ENCODE results near the gene KRT86.
"Not testable (repeated sequence)": the region's sequence is repeated elsewhere in the genome, so short reads cannot be mapped to it uniquely, and the experiment has no call there.

KRT86 gene

DNA sequence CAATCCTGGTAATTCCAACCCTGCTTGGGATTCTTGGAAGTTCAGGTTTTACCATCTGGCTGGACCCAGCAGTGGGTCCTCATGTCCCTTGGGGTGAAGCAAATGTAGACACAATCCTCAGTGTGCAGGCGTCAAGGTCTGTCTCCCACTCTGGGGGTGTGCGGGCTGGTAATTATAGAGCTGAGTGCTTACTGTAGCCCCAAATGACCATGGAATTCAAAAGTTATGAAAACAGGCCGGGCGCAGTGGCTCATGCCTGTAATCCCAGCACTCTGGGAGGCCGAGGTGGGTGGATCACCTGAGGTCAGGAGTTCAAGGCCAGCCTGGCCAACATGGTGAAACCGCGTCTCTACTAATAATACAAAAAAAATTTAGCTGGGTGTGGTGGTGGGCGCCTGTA, 70.6 kb downstream of the KRT86 start:
- H3K4me3 ChIP-seq (ENCODE audit: low read depth, low read length); H3K36me3 ChIP-seq (ENCODE audit: control insufficient read depth in 2 of 2, insufficient read depth in 1 of 2, low read length in 2 of 2); H3K4me1 ChIP-seq (ENCODE audit: control insufficient read depth, insufficient read depth, low read length); H3K27ac ChIP-seq (ENCODE audit: extremely low read depth, low read depth, low read length); H3K9me3 ChIP-seq (ENCODE audit: control insufficient read depth, insufficient read depth, low read depth, low read length); POLR2A ChIA-PET: not testable (repeated sequence)
- CTCF ChIA-PET = interaction anchor here (1.1 to 1.3 kb wide), 4 partner anchors 17 to 529 kb away, joined by 3 to 5 read pairs (median 4); no protein-coding TSS in a partner anchor

DNA sequence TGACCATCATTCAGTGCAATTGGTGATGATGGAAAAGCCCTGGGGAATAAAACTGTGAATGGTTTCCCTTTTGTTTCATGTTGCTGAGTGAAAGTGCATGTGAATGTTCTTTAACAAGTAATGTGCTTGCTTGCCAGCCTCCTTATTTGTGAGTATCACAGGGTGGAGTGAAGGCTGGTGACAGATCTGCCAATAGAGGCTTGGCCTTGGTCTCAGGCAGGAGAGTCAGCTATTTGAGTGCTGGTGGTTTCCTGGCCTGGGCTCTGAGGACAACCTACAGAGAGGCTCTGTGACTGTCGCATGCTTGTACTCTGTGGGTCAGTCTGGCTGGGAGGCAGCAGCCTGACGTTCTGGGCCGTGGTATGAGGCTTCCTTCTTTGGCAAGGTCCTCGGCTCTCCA, 72.1 kb downstream of the KRT86 start:
- no peaks in the 10 kb centered on the region for H3K9me3 ChIP-seq (ENCODE audit: control insufficient read depth, insufficient read depth, low read depth, low read length)
- H3K4me1 ChIP-seq (ENCODE audit: control insufficient read depth, insufficient read depth, low read length) = peaks cover 3% of the 10 kb centered on the region; the same call in 1 of the 2 replicates
- no peak overlapping the region for H3K27ac ChIP-seq (ENCODE audit: extremely low read depth, low read depth, low read length)
- ChIA-PET CTCF (interaction anchor here (1.1 to 1.8 kb wide), 3 partner anchors 15 to 533 kb away, joined by 3 to 11 read pairs (median 5); no protein-coding TSS in a partner anchor), POLR2A (no interaction called here)
- TF ChIP-seq PRDM1 (tag by site-specific recombination; IDR thresholded peaks at IDR 0.05) (0 out of 2 replicates have a peak, but pooled peaks have one; percentile 16), ZNF239 (tag by site-specific recombination; IDR thresholded peaks at IDR 0.05) (no peak)
- H3K4me3 ChIP-seq (ENCODE audit: low read depth, low read length) = no peak overlapping the region
- no peaks in the 10 kb centered on the region for H3K36me3 ChIP-seq (ENCODE audit: control insufficient read depth in 2 of 2, insufficient read depth in 1 of 2, low read length in 2 of 2)

DNA sequence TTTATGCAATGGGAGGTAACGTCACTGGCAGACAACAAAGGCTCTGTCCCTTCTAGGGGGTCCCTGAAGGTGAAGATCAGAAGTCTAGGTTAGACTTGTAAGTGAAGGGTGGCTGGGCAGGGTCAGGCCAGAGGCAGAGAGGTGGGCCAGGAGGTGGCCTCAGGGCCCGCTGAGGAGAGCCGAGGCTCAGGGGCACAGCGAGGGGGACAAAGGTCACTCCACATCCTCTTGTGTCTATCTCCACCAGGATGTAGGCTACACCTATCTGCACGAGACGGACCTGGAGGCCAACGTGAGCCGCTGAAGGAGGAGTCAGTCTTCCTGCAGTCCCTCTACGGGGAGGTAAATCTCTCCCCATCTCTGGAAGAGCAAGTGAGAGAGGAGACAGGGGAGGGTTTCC, 72.6 kb downstream of the KRT86 start:
- H3K36me3 ChIP-seq (ENCODE audit: control insufficient read depth in 2 of 2, insufficient read depth in 1 of 2, low read length in 2 of 2) = no peaks in the 10 kb centered on the region
- no peaks in the 10 kb centered on the region for H3K9me3 ChIP-seq (ENCODE audit: control insufficient read depth, insufficient read depth, low read depth, low read length)
- ChIA-PET CTCF (interaction anchor here (1.1 to 1.8 kb wide), 2 partner anchors 15 to 533 kb away, joined by 3 to 11 read pairs; no protein-coding TSS in a partner anchor), POLR2A (no interaction called here)
- H3K4me3 ChIP-seq (ENCODE audit: low read depth, low read length) = no peak overlapping the region
- no peak overlapping the region for H3K27ac ChIP-seq (ENCODE audit: extremely low read depth, low read depth, low read length)
- TF ChIP-seq, protein P1, sequence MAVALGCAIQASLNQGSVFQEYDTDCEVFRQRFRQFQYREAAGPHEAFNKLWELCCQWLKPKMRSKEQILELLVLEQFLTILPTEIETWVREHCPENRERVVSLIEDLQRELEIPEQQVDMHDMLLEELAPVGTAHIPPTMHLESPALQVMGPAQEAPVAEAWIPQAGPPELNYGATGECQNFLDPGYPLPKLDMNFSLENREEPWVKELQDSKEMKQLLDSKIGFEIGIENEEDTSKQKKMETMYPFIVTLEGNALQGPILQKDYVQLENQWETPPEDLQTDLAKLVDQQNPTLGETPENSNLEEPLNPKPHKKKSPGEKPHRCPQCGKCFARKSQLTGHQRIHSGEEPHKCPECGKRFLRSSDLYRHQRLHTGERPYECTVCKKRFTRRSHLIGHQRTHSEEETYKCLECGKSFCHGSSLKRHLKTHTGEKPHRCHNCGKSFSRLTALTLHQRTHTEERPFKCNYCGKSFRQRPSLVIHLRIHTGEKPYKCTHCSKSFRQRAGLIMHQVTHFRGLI (tag by site-specific recombination; IDR thresholded peaks at IDR 0.05) = no peak
- TF ChIP-seq ZNF132 (tag by site-specific recombination; IDR thresholded peaks at IDR 0.05; ENCODE audit: borderline replicate concordance) = no peak
- TF ChIP-seq ZEB2 (tag by site-specific recombination; IDR thresholded peaks at IDR 0.05) = no peak
- H3K4me1 ChIP-seq (ENCODE audit: control insufficient read depth, insufficient read depth, low read length) = peaks cover 3% of the 10 kb centered on the region; the same call in 1 of the 2 replicates

DNA sequence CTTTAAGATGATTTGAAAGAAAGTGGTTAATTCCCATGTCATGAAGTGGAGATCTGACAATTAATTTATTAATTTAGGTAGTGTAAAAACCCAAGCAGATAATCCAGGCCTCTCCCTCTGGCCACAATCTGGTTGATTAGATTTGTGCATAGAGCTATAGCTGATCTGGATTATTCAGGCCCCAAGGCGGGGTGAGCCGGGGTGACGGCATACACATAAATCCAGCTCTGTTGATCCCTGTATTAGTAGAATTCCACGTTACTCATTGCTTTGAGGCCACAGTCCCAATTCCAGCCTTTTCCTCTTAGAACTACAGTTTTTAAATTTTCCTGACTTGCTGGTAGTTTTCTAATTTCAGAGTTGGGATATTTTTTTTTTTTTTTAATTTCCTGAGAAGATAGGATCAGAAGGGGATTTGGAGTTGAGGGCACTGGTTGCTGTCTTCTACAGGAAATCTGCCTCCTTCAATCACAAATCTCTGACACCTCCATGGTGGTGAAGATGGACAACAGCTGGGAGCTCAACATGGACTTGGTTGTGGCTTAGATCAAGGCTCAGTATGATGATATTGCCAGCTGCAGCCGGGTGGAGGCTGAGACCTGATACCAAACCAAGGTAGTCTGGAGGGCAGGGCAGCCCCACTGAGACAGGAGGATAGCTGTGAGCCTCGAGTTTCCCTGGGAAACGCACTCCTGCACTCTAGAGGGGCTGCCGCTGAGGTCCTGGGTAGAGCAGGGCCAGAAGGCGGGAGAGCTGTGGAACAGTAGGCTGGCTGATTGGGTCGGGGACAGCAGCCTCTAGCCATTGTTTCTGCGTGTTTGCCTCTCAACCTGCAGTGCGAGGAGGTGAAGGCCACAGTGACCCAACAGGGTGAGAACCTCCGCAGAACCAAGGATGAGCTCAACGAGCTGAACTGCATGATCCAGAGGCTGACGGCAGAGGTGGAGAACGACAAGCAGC, 73.4 kb downstream of the KRT86 start:
- TF ChIP-seq ZBTB48 (tag by site-specific recombination; IDR thresholded peaks at IDR 0.05) (no peak), ZNF791 (tag by site-specific recombination; IDR thresholded peaks at IDR 0.05) (no peak), ZNF341 (tag by site-specific recombination; IDR thresholded peaks at IDR 0.05; ENCODE audit: low read depth) (no peak), ZNF621 (tag by site-specific recombination; IDR thresholded peaks at IDR 0.05) (no peak), ZNF654 (tag by site-specific recombination; IDR thresholded peaks at IDR 0.05; ENCODE audit: low read depth) (no peak), ZNF510 (tag by site-specific recombination; IDR thresholded peaks at IDR 0.05; ENCODE audit: insufficient replicate concordance) (no peak), KLF7 (tag by site-specific recombination; IDR thresholded peaks at IDR 0.05; ENCODE audit: borderline replicate concordance) (no peak), MZF1 (tag by site-specific recombination; IDR thresholded peaks at IDR 0.05; ENCODE audit: borderline replicate concordance) (no peak), ZNF132 (tag by site-specific recombination; IDR thresholded peaks at IDR 0.05; ENCODE audit: borderline replicate concordance) (no peak), ZNF335 (tag by site-specific recombination; conservative IDR thresholded peaks at IDR 0.05) (no peak), ZNF670 (tag by site-specific recombination; IDR thresholded peaks at IDR 0.05; ENCODE audit: low read depth) (no peak), KLF1 (tag by site-specific recombination; IDR thresholded peaks at IDR 0.05) (no peak), MYNN (tag by site-specific recombination; IDR thresholded peaks at IDR 0.05; ENCODE audit: borderline replicate concordance) (no peak)
- TF ChIP-seq, protein P2, sequence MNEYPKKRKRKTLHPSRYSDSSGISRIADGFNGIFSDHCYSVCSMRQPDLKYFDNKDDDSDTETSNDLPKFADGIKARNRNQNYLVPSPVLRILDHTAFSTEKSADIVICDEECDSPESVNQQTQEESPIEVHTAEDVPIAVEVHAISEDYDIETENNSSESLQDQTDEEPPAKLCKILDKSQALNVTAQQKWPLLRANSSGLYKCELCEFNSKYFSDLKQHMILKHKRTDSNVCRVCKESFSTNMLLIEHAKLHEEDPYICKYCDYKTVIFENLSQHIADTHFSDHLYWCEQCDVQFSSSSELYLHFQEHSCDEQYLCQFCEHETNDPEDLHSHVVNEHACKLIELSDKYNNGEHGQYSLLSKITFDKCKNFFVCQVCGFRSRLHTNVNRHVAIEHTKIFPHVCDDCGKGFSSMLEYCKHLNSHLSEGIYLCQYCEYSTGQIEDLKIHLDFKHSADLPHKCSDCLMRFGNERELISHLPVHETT (tag by site-specific recombination; IDR thresholded peaks at IDR 0.05) = no peak
- TF ChIP-seq, protein P3, sequence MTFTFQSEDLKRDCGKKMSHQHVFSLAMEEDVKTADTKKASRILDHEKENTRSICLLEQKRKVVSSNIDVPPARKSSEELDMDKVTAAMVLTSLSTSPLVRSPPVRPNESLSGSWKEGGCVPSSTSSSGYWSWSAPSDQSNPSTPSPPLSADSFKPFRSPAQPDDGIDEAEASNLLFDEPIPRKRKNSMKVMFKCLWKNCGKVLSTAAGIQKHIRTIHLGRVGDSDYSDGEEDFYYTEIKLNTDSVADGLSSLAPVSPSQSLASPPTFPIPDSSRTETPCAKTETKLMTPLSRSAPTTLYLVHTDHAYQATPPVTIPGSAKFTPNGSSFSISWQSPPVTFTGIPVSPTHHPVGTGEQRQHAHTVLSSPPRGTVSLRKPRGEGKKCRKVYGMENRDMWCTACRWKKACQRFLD (tag by site-specific recombination; IDR thresholded peaks at IDR 0.05) = no peak
- Histone ChIP-seq H3K4me1 (ENCODE audit: control insufficient read depth, insufficient read depth, low read length) (peaks cover 3% of the 10 kb centered on the region; the same call in 1 of the 2 replicates), H3K4me3 (ENCODE audit: low read depth, low read length) (no peak overlapping the region), H3K36me3 (ENCODE audit: control insufficient read depth in 2 of 2, insufficient read depth in 1 of 2, low read length in 2 of 2) (no peaks in the 10 kb centered on the region), H3K27ac (ENCODE audit: extremely low read depth, low read depth, low read length) (no peak overlapping the region), H3K9me3 (ENCODE audit: control insufficient read depth, insufficient read depth, low read depth, low read length) (no peaks in the 10 kb centered on the region)
- ChIA-PET POLR2A (no interaction called here), CTCF (interaction anchor here (0.7 to 1.8 kb wide), 8 partner anchors 11 to 532 kb away, joined by 3 to 11 read pairs (median 4); no protein-coding TSS in a partner anchor)
